ENCODE data around the gene HHLA2.
"Not testable (repeated sequence)": the region's sequence is repeated elsewhere in the genome, so short reads cannot be mapped to it uniquely, and the experiment has no call there.

Gene HHLA2

DNA sequence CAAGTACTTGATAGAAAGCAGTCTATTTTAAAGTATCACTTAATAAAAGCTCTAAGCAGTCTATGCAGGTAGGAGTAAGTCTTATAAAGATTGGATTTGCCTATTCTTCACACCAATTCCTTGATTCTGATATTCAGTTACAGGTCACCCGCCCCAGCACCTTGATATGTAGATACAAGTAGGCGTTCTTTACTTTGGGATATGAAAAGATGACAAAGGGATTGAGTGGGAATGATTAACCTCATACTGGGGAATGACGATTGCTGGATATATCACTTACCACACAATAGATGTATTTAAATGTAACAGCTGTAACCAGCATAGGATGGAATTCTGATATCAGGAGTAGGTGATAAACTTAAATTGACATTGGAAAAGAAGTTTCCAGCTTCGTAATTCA lies 47.1 kb downstream of the HHLA2 start:
- no peak for DNase-seq

DNA sequence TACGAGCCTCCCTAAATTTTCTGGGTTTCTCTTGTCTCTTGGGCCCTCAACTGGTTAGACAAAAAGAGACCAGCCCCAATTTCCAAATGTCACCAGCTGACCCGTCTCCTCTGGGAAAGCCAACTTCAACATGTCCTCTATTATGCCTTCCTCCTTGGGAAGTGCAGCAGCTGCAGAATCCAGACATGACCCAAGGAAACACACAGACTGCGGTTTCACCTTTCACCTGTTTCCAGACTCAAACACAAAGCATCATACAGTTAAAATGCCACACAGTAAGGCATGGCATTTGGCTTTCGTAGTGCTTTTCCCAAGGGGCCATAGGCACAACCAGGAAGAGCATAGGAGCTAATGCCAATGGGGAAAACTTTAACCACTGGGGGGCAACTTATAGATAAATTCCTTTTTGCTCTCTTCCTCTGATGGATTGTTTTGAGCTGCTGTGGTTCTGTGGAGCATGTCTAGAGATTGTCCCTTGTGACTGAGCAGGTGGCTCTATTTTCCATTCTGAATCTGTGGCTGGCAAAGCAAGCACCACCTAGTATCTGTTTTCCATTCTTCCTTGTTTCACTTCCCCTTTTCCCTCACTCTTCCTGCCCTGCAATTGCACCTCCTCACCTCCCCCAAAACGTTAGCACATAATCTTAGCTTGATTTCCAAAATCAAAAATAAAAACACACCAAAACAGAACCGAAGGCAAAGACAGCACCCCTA lies 49.3 kb downstream of the HHLA2 start:
- no peak for DNase-seq

- DNase-seq: no peak
Observed at GRCh38 chr3:108346301-108347227, 50.2 kb downstream of the HHLA2 start.

GRCh38 chr3:108352176-108352575 lies 55.8 kb downstream of the HHLA2 start:
- no peak for DNase-seq

- no peak for DNase-seq
Observed at GRCh38 chr3:108354562-108354961, 58.2 kb downstream of the HHLA2 start.

DNA sequence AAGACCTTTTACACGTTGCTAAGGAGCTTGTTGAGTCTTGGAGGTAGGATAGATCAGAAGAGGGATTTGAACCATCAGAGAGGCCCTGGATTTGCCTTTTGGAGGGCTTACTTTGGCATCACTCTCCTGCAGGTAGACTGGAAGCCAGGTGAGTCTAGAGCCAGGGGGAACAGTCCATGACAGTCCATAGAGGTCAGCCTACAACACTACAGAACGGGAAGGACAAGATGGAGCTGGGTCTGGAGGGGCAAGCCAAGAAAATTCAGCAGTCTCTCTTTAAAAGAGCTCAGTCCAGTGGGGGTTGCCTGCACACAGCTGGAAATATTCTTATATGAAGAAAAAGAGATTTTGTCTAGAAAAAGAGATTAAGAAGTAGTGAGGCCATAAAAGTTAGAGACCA lies 60.7 kb downstream of the HHLA2 start:
- DNase-seq: no peak

GRCh38 chr3:108359011-108359410 lies 62.7 kb downstream of the HHLA2 start:
- no peak for DNase-seq

- no peak for DNase-seq
Observed at GRCh38 chr3:108376026-108376425, 79.7 kb downstream of the HHLA2 start.

GRCh38 chr3:108377384-108377783 lies 81.0 kb downstream of the HHLA2 start:
- no peak for DNase-seq

DNA sequence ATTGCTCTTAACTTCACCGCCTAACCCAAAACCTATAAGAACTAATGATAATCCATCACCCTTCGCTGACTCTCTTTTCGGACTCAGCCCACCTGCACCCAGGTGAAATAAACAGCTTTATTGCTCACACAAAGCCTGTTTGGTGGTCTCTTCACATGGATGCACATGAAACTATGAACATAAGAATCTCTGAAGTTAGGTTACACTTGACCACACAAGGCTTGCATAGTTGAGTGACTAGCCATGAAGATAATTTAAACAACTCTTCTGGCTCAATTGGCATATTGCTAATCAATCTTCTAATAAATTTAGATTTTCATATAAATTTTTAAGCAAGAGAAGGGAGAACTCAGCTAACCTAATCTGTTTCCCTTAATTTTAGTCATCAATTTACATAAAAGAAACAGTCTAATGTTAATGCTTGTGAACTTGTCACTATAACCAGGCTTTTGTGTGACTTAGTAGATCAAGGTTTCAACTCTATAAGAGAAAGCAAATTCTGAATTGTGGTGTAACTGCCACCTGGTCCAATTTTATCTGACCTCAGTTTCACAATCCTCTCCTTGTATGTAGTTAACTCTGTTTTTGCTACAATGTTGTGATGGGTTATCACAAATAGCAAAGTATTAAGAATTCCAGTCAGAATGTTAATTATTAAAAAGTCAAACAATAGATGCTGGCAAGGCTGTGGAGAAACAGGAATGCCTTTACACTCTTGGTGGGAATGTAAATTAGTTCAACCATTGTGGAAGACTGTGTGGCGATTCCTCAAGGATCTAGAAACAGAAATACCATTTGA lies 82.0 kb downstream of the HHLA2 start:
- no peak for DNase-seq

GRCh38 chr3:108378952-108379342 lies 82.6 kb downstream of the HHLA2 start:
- not testable (repeated sequence) for DNase-seq

DNA sequence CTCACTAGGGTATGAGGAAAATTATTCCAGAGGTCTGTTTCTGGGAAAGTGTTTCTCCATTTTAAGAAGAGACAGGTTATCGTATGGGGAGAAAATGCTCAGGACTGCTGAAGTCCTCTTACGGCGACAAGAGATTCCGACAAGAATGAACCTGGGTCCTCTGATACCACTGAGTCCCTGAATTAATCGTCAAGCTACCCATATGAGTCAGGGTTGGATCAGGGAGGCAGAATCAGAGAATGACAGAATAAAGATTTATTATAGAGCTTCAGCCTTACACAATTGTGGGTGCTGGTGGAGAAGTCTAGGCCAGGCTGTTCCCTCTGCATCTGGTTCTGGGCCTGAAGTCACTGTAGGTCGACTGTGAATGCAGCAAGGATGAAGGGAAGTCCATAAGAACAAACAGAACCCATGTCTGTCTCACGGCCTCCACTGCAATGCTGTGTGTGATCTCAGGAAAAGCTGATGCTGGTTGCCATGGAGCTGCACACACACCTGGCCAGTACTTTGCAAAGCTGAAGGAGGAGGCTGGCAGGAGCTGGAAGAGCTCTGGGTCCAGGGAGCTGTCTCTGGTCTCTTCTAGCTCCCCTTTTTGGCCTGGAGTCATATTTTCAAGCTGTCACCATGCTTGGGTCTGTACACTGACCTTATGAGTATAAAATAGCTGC lies 83.9 kb downstream of the HHLA2 start:
- no peak for DNase-seq

- DNase-seq: no peak
Observed at GRCh38 chr3:108381529-108382140, 85.3 kb downstream of the HHLA2 start.

DNA sequence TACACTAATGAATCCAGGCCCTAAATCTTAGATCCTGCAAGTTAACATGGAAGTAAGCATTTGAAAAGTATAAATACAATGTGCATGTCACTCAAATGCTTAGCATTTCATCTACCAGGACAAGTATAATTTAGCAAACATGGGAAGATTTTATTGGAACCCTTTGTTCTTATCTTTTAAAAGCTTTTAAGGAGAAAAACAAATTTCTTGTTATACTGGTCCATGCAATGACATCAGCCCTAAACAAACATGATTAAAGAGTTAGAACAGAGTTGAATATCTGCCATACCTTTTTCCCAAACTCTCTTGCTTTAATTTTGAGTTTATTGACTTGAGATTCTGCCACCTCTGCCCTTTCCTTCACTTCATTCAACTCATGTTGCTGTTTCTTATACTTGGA lies 87.0 kb downstream of the HHLA2 start:
- no peak for DNase-seq

- no peak for DNase-seq
Observed at GRCh38 chr3:108387063-108387462, 90.7 kb downstream of the HHLA2 start.

DNA sequence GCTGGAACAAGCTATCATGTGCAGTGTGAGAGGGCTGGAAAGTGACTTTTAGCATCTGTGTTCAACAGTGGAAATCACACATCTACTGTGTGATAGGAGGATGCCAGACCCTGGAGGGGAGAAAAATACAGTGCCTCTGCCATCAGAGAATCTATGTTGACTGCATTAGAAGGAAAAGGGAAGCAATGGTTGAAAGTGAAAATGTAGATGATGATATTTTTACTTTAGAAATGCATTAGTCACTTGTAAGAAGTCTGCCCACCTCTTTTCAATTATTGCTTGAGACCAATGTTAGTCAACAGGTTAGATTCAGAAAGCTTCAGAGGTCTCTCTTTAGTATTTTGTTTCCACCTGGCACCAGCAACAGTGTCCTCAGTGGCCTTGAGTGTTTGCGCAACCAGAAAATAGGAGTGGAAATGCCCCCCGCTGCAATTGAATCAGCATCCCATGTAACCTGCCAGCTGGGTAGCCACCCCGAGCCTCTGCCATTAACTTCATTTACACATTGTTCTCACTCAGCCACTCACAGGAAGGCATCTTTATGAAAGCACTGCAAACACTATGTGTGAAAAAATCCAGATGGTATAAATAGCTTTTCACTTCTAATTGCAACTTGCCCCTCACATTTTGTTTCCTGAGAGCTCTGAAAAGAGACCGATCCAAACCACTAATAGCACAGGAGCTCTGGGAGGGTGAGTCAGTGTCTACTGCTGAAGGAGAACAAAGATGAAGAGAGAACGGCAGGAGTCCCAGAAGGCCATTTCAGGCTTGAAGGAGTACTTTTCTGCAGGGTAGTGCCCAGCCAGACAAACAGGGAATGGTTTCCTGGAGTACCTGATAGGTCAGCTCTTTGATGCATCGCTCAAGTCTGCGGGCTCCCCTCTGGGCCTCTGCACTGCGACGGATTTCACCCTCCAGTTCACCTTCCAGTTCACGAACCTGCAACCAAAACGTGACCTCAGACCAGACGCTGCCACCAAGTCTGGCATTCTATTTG lies 92.1 kb downstream of the HHLA2 start:
- DNase-seq: no peak

GRCh38 chr3:108389372-108389771 lies 93.0 kb downstream of the HHLA2 start:
- no peak for DNase-seq

- no peak for DNase-seq
Observed at GRCh38 chr3:108391917-108392593, 95.7 kb downstream of the HHLA2 start.

- no peak for DNase-seq
Observed at GRCh38 chr3:108393128-108393900, 97.0 kb downstream of the HHLA2 start.

DNA sequence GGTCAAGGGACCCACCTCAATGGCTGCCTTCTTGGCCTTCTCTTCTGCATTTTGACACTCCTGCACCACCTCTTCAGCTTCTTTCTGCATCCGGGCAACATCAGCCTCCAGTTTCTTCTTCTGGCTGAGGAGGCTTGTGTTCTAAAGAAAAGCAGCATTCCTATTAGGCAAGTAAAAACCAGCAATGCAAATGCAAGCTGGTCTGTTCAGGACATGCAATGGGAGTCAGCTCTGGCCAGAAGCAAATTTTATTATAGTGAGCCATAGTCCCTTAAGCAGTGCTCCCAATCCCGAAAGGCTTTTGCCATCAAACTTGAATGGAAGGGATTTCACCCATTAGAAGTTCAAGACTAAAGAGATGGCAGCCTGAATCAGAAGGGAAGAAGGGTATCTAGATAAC lies 97.7 kb downstream of the HHLA2 start:
- no peak for DNase-seq
